Osteoblast (primary cell): ENCODE data around the gene TLR1. TPM values are rescaled to one million over a fixed set of nuclear protein-coding genes. Genes with fewer than 3 reads are reported as not detected.
"Not testable (repeated sequence)": the region's sequence is repeated elsewhere in the genome, so short reads cannot be mapped to it uniquely, and the experiment has no call there.

ENCODE experiments used
- DNase-seq: peaks from one replicate; pipeline ENCODE4 v3.0.0; 2011; ENCODE audit warnings: low spot score, mixed read lengths; ENCODE audit not compliant: insufficient read length; ENCODE audit errors: missing footprints
- H2AFZ ChIP-seq: 2 replicates; pipeline ENCODE4 v1.6.0; 2011; ENCODE audit warnings: mild to moderate bottlenecking, low read length
- H3K27ac ChIP-seq: 2 replicates; pipeline ENCODE4 v1.5.1; 2011; ENCODE audit warnings: mild to moderate bottlenecking, low read depth, low read length, moderate library complexity
- H3K27me3 ChIP-seq: 2 replicates; pipeline ENCODE4 v1.6.0; 2012; ENCODE audit warnings: mild to moderate bottlenecking, control low read depth, inconsistent platforms, low read length, moderate library complexity; ENCODE audit not compliant: insufficient read depth
- H3K36me3 ChIP-seq: 2 replicates; pipeline ENCODE4 v1.5.1; 2011; ENCODE audit warnings: mild to moderate bottlenecking, low read length, control low read depth, moderate library complexity; ENCODE audit not compliant: insufficient read depth
- H3K4me1 ChIP-seq: 2 replicates; pipeline ENCODE4 v1.5.1; 2011; ENCODE audit warnings: mild to moderate bottlenecking, low read length, control low read depth, moderate library complexity; ENCODE audit not compliant: insufficient read depth
- H3K4me2 ChIP-seq: 2 replicates; pipeline ENCODE4 v1.6.0; 2011; ENCODE audit warnings: mild to moderate bottlenecking, low read length; ENCODE audit not compliant: insufficient read depth
- H3K4me3 ChIP-seq: fragments of 200-600 bp; sonication (generic); 3 replicates; pipeline ENCODE4 v1.5.1; 2012; ENCODE audit warnings: mild to moderate bottlenecking, low read length, inconsistent platforms; ENCODE audit not compliant: insufficient read depth
- H3K79me2 ChIP-seq: 2 replicates; pipeline ENCODE4 v1.6.0; 2012; ENCODE audit warnings: mild to moderate bottlenecking, low read length, control low read depth, inconsistent platforms; ENCODE audit not compliant: insufficient read depth
- H3K9me3 ChIP-seq: 2 replicates; pipeline ENCODE4 v1.5.1; 2011; ENCODE audit warnings: low read depth, low read length, control low read depth
- H4K20me1 ChIP-seq: 2 replicates; pipeline ENCODE4 v1.6.0; 2012; ENCODE audit warnings: mild to moderate bottlenecking, low read length, control low read depth; ENCODE audit not compliant: insufficient read depth
- total RNA-seq: library from RNA; depleted of rRNA; stranded (reverse); fragments of >200 nt; gene quantifications from 2 replicates; pipeline ENCODE4 v1.2.3, GENCODE V29; 2012
- TF ChIP-seq, protein P1 (sequence below): IDR thresholded peaks from 2 replicates; pipeline ENCODE4 v1.5.1; 2011; ENCODE audit warnings: mild to moderate bottlenecking, low read depth, low read length, moderate library complexity; ENCODE audit errors: extremely low read depth

Gene TLR1
- total RNA-seq, 1 donor, result 3.3 TPM

- H3K4me1 ChIP-seq, result no peaks in the 10 kb centered on the region
- H2AFZ ChIP-seq, result no peak overlapping the region
- no peaks in the 10 kb centered on the region for H4K20me1 ChIP-seq
- H3K4me2 ChIP-seq, result no peak overlapping the region
- no peak overlapping the region for H3K27ac ChIP-seq
- H3K4me3 ChIP-seq, result no peak overlapping the region
- no peaks in the 10 kb centered on the region for H3K9me3 ChIP-seq
- H3K27me3 ChIP-seq, result peaks cover 6% of the 10 kb centered on the region
- no peak for DNase-seq
- no peaks in the 10 kb centered on the region for H3K36me3 ChIP-seq
- TF ChIP-seq, protein P1, sequence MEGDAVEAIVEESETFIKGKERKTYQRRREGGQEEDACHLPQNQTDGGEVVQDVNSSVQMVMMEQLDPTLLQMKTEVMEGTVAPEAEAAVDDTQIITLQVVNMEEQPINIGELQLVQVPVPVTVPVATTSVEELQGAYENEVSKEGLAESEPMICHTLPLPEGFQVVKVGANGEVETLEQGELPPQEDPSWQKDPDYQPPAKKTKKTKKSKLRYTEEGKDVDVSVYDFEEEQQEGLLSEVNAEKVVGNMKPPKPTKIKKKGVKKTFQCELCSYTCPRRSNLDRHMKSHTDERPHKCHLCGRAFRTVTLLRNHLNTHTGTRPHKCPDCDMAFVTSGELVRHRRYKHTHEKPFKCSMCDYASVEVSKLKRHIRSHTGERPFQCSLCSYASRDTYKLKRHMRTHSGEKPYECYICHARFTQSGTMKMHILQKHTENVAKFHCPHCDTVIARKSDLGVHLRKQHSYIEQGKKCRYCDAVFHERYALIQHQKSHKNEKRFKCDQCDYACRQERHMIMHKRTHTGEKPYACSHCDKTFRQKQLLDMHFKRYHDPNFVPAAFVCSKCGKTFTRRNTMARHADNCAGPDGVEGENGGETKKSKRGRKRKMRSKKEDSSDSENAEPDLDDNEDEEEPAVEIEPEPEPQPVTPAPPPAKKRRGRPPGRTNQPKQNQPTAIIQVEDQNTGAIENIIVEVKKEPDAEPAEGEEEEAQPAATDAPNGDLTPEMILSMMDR, result no peak
- no peaks in the 10 kb centered on the region for H3K79me2 ChIP-seq
Measured at GRCh38 chr4:38781854-38782261, 22.7 kb downstream of the TLR1 start.

- H3K27me3 ChIP-seq, result peaks cover 6% of the 10 kb centered on the region
- TF ChIP-seq, protein P1, result no peak
- no peak overlapping the region for H3K27ac ChIP-seq
- no peaks in the 10 kb centered on the region for H3K36me3 ChIP-seq
- no peaks in the 10 kb centered on the region for H3K4me1 ChIP-seq
- no peak overlapping the region for H2AFZ ChIP-seq
- no peak for DNase-seq
- no peaks in the 10 kb centered on the region for H3K79me2 ChIP-seq
- H4K20me1 ChIP-seq, result no peaks in the 10 kb centered on the region
- H3K9me3 ChIP-seq, result no peaks in the 10 kb centered on the region
- H3K4me3 ChIP-seq, result no peak overlapping the region
- no peak overlapping the region for H3K4me2 ChIP-seq
Measured at GRCh38 chr4:38780833-38781484, 23.6 kb downstream of the TLR1 start.

DNA sequence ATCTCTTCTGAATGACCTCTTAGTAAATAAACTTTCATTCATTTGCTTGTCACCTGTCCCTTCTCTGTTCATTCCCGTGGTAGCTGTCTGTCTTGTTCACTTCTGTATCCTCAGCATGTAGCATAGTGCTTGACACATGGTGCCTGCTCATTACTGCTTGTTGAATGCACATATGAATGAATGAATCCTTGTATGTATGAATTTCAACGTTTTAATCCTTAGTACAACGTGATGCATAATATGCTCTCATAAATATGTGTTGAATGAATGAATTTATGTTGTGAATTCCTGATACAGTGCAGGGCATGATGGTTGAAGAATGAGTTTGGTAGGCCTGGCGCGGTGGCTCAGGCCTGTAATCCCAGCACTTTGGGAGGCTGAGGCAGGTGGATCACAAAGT lies 24.8 kb downstream of the TLR1 start:
- DNase-seq, result no peak
- no peaks in the 10 kb centered on the region for H4K20me1 ChIP-seq
- peaks cover 6% of the 10 kb centered on the region for H3K27me3 ChIP-seq
- no peaks in the 10 kb centered on the region for H3K4me1 ChIP-seq
- H2AFZ ChIP-seq, result no peak overlapping the region
- H3K36me3 ChIP-seq, result no peaks in the 10 kb centered on the region
- no peak overlapping the region for H3K27ac ChIP-seq
- no peak overlapping the region for H3K4me3 ChIP-seq
- no peak overlapping the region for H3K4me2 ChIP-seq
- TF ChIP-seq, protein P1, result no peak
- H3K9me3 ChIP-seq, result no peaks in the 10 kb centered on the region
- no peaks in the 10 kb centered on the region for H3K79me2 ChIP-seq

DNA sequence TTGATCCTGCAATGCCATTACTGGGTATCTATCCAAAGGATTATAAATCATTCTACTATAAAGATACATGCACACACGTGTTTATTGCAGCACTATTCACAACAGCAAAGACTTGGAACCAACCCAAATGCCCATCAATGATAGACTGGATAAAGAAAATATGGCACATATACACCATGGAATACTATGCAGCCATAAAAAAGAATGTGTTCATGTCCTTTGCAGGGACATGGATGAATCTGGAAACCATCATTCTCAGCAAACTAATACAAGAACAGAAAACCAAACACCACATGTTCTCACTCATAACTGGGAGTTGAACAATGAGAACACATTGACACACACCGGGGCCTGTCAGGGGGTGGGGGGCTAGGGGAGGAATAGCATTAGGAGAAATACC lies 26.7 kb downstream of the TLR1 start:
- not testable (repeated sequence) for DNase-seq, H3K27ac ChIP-seq, H3K27me3 ChIP-seq, H3K79me2 ChIP-seq, H3K4me2 ChIP-seq, H3K4me1 ChIP-seq, H3K4me3 ChIP-seq, H4K20me1 ChIP-seq, H2AFZ ChIP-seq, H3K9me3 ChIP-seq, H3K36me3 ChIP-seq
